Peyer's patch (tissue), 4 donors: ENCODE measurements around the gene TULP4.

Source experiments
- POLR2A ChIP-seq, 2 donors: fragments of 450-650 bp; IDR thresholded peaks; one replicate each; pipeline ENCODE4 v1.5.1; 2017; ENCODE audit warnings: antibody characterized with exemption in 2 of 2, mild to moderate bottlenecking in 2 of 2, moderate library complexity in 2 of 2
- TF ChIP-seq, protein P1 (sequence below), 6 experiments: fragments of 450-650 bp in 4 of 6; fragments of 200-600 bp in 2 of 6; sonication (generic) in 1 of 6; IDR thresholded peaks; one replicate each; pipeline ENCODE4 v1.5.1; 2017 to 2019; ENCODE audit warnings: antibody characterized with exemption in 6 of 6, mild to moderate bottlenecking in 3 of 6, moderate library complexity in 1 of 6

- TF ChIP-seq, protein P1, sequence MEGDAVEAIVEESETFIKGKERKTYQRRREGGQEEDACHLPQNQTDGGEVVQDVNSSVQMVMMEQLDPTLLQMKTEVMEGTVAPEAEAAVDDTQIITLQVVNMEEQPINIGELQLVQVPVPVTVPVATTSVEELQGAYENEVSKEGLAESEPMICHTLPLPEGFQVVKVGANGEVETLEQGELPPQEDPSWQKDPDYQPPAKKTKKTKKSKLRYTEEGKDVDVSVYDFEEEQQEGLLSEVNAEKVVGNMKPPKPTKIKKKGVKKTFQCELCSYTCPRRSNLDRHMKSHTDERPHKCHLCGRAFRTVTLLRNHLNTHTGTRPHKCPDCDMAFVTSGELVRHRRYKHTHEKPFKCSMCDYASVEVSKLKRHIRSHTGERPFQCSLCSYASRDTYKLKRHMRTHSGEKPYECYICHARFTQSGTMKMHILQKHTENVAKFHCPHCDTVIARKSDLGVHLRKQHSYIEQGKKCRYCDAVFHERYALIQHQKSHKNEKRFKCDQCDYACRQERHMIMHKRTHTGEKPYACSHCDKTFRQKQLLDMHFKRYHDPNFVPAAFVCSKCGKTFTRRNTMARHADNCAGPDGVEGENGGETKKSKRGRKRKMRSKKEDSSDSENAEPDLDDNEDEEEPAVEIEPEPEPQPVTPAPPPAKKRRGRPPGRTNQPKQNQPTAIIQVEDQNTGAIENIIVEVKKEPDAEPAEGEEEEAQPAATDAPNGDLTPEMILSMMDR (IDR thresholded peaks at IDR 0.05), result no peak
- TF ChIP-seq POLR2A (IDR thresholded peaks at IDR 0.05), result no peak
These were observed 46.3 kb downstream of the TULP4 start for GRCh38 chr6:158358450-158359077.
